Prostate gland (tissue), 2 donors: Measurements from ENCODE around the gene LIN9.

ENCODE experiments used
- POLR2A ChIP-seq: fragments of 450-650 bp; IDR thresholded peaks from one replicate; pipeline ENCODE4 v1.6.1; 2016; ENCODE audit warnings: antibody characterized with exemption, mild to moderate bottlenecking
- TF ChIP-seq, protein P1 (sequence below), 4 experiments: fragments of 200-600 bp in 2 of 4; fragments of 450-650 bp in 2 of 4; sonication (generic) in 2 of 4; IDR thresholded peaks; 1 replicate in 3 of 4; 2 replicates in 1 of 4; pipeline ENCODE4 v1.5.1; 2016 to 2019; ENCODE audit warnings: antibody characterized with exemption in 4 of 4, mild to moderate bottlenecking in 2 of 4, moderate library complexity in 2 of 4

DNA sequence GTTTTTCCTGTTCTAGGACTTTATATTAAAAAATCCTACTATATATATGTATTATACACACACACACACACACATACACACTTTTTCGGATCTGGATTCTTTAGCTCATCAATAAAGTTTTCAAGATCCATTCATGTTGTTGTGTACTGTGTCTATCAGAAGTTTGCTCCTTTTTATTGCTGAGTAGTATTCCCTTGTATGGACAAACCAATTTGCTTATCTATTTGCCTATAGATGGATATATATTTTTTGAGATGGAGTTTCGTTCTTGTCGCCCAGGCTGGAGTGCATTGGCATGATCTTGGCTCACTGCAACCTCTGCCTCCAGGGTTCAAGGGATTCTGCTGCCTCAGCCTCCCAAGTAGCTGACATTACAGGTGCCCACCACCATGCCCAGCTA is 20.3 kb upstream of the LIN9 start:
- TF ChIP-seq, protein P1, sequence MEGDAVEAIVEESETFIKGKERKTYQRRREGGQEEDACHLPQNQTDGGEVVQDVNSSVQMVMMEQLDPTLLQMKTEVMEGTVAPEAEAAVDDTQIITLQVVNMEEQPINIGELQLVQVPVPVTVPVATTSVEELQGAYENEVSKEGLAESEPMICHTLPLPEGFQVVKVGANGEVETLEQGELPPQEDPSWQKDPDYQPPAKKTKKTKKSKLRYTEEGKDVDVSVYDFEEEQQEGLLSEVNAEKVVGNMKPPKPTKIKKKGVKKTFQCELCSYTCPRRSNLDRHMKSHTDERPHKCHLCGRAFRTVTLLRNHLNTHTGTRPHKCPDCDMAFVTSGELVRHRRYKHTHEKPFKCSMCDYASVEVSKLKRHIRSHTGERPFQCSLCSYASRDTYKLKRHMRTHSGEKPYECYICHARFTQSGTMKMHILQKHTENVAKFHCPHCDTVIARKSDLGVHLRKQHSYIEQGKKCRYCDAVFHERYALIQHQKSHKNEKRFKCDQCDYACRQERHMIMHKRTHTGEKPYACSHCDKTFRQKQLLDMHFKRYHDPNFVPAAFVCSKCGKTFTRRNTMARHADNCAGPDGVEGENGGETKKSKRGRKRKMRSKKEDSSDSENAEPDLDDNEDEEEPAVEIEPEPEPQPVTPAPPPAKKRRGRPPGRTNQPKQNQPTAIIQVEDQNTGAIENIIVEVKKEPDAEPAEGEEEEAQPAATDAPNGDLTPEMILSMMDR (IDR thresholded peaks at IDR 0.05): no peak
- TF ChIP-seq POLR2A: no peak
